NCI-H510A (cell line): Measurements from ENCODE around the gene DCTN5.
"Not testable (repeated sequence)": the region's sequence is repeated elsewhere in the genome, so short reads cannot be mapped to it uniquely, and the experiment has no call there.

Experiments
- DNase-seq: peaks from one replicate; lab custom pipeline; 2025; lab: John Stamatoyannopoulos, UW

The DCTN5 gene

GRCh38 chr16:23694265-23694643 is 53.0 kb downstream of the DCTN5 start:
- DNase-seq = no peak

- no peak for DNase-seq
These were observed 53.5 kb downstream of the DCTN5 start for GRCh38 chr16:23694644-23695373.

GRCh38 chr16:23695756-23696155 is 54.5 kb downstream of the DCTN5 start:
- DNase-seq = no peak

GRCh38 chr16:23699100-23699499 is 57.8 kb downstream of the DCTN5 start:
- DNase-seq = no peak

DNA sequence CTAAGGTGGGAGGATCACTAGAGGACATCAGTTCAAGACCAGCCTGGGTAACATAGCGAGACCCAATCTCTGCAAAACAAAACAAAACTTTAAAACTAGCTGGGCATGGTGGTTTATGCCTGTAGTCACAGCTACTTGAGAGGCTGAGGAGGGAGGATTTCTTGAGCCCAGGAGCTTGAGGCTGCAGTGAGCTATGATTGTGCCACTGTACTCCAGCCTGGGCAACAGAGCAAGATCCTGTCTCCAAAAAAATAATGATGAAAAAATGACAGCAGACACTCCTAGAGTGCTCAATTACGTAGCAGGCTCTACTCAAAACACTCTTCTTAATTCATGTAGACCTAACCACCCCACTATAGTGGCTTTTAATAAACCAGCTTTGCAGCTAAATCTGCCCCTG is 58.8 kb downstream of the DCTN5 start:
- no peak for DNase-seq

DNA sequence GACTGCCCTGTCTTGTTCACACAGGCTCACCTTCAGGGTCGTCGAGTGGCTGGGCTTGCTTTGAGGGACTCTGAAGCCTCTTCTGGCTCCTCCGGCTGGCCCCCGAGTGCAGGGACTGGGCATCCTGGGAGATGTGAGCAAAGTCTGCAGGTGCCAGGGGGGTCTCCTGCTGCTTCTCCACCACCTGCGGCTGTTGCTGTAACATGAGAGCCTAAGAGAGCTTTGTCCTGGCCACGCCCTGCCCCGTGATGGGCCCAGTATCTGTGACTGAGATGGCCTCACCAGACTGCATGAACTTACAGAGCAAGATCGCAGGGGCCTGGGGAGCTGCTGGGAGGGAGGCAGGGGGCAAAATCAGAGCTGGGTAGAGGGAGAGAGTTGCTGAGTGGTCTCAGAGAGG is 59.2 kb downstream of the DCTN5 start:
- DNase-seq = peak; percentile 49

GRCh38 chr16:23701045-23701444 is 59.8 kb downstream of the DCTN5 start:
- DNase-seq = no peak

DNA sequence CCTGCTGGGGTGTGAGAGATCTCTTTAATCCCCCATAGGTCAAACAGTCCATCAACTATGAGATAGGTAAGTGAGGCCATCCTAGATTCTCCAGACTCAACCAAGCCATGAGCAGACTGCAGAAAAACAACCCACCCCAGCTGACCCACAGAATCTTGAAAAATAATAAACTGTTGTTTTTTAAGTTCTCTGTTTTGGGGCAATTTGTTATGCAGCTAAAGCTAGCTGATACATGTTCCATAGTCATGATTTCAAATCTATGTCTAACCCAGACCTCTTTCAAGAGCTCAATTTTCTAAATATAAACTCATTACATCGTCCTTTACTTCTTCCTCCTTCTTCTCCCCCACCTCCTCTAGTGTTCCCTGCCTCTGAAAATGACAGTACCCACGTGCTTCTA is 61.7 kb downstream of the DCTN5 start:
- no peak for DNase-seq

DNA sequence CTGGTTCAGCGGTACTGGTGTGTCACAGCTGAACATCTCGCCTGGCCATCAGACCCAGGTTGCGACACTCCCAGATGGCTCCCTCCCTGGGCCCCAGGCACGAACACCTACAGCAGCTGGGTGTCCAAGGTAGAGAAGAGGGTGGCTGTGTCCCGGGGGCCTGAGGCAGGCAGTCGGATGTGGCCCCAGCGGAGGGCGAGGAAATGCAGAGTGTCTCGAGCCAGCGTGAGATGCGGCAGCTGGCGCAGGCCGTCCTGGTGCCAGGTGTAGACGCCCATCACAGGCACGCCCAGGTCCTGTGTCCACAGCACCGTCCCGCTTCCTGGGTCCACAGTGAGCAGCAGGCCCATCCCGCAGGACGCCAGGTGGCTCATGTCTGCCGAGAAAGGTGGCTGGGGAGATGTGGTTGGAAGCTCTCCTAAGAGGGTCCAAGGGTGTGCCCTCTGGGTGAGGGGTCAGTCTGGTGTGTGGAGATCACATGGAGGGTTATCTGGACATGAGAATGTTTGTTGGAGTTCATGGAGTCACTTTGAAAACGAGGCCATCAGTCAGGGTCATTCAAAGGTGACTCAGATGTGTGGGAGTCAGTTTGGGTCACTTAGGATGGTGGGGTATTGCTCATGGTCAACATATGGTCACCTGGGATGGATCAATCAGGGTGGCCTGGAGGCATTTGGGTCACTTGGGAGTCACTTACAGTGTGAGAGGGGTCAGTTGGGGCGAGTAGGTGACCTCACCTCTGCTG is 63.7 kb downstream of the DCTN5 start:
- DNase-seq = no peak

GRCh38 chr16:23705517-23705902 is 64.2 kb downstream of the DCTN5 start:
- DNase-seq = no peak

- DNase-seq = no peak
These were observed 65.2 kb downstream of the DCTN5 start for GRCh38 chr16:23706439-23706838.

GRCh38 chr16:23709536-23709935 is 68.3 kb downstream of the DCTN5 start:
- no peak for DNase-seq

DNA sequence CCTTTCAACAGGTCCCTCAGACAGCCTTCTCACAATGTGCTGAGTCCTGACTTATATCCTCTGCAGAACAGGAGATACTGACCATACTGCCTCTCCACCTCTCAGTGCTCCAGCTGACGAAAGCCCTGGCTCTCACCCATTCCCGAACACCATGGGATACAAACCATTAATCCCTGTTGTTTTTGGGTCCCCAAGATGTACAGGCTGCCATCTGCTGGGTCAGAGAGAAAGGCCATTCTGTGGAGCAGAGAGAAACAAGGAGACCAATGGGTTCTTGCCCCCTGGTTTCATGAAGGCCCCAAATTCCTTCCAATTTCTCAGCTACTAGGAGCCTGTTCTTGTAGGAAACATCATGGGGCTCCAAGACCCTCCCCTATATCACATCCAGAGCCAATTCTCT is 68.7 kb downstream of the DCTN5 start:
- DNase-seq = no peak

- no peak for DNase-seq
These were observed 69.2 kb downstream of the DCTN5 start for GRCh38 chr16:23710504-23710903.

- no peak for DNase-seq
These were observed 70.5 kb downstream of the DCTN5 start for GRCh38 chr16:23711785-23712184.

- DNase-seq = no peak
These were observed 71.7 kb downstream of the DCTN5 start, which contains the start of gene ERN2 for GRCh38 chr16:23712976-23713375. ERN2 (minus strand) TSS chr16:23713222; CDS start chr16:23713187, 35 bp downstream.

DNA sequence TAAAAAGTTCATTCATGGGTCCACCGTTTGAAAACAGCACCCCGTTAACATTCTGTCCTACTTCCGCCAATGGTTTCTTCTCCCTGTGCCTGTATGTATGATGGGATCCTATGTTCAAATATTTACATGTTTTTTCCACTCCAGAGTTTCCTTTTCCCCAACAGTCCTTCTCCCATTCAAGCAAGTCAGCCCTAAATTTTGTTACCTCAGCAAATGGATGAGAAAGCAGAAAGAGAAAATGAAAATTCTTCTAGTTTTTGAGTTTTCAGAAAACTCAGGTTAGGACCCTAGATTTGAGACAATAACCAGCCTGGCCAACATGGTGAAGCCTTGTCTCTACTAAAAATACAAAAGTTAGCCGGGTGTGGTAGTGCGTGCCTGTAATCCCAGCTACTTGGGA is 75.2 kb downstream of the DCTN5 start:
- no peak for DNase-seq

- not testable (repeated sequence) for DNase-seq
These were observed 81.5 kb downstream of the DCTN5 start for GRCh38 chr16:23722613-23723240.

DNA sequence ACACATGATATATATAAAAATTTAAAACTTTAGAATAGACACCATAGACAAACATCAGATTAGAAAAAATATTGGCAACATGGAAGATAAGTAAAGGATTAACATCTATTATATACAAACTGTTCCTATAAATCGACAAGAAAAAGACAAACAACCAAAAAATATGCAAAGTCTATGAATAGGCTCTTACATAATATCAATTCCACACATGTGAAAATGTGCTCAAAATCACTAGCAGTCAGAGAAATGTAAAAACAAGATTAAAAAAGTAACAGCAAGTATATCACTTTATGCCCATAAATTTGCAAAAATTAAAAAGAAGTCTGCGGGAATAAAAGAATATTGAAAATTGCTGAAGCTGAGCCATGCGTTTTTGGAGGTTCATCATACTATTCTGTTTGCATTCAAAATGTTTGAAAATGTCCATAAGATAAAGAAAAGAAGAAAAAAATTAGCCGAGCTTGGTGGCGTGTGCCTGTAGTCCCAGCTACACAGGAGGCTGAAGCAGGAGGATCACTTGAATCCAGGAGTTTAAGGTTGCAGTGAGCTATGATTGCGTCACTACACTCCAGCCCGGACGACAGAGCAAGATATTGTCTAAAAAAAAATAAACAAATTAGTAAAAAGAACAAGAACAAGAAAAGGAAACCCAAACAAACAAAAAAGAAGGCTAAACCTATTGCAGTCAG is 83.0 kb downstream of the DCTN5 start:
- no peak for DNase-seq

DNA sequence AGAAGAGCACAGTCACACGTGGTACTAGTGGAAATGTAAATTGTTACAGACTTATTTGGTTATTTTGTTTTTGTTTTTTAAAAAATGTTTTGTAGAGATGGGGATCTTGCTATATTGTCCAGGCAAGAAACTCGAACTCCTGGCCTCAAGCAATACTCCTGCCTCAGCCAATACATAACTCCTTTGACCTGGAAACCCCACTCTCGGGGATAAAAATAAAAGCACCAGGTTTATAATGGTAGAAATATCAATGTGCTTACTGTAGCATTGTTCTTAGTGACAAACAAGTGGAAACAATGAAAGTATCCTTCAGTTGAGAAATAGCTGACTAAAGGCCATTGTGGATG is 83.5 kb downstream of the DCTN5 start:
- no peak for DNase-seq

DNA sequence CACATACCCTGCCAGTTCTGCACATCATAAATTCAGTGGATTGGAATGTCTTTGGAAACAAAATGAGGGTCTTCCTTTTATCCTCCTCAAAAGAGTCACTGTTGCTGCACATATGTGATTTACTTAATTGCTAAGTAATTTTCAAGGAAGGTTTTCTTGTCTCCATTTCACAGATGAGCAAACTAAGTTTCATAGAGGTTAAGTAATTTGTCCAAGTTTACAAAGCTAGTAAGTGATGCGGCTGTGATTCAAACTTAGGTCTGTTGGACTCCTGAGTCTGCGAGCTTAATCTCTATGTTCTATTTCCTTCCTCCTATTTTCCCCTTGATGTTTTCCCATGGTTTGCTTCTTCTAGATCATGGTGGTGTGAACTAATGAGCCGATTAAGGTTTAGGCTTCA is 85.4 kb downstream of the DCTN5 start:
- no peak for DNase-seq
